DND-41 (cell line): ENCODE measurements around the gene OR5K1.

Experiments
- ATAC-seq: fragments of 200-7000 bp; cut with Tn5 transposase; 3 replicates; pipeline ENCODE4 v1.9.1; 2021; ENCODE audit warnings: low read depth; ENCODE audit not compliant: insufficient read depth
- DNase-seq: peaks from one replicate; pipeline ENCODE4 v3.0.0-alpha.2; 2020
- H2AFZ ChIP-seq: 2 replicates; pipeline ENCODE4 v1.6.0; 2012; ENCODE audit warnings: low read depth, low read length
- H3K27ac ChIP-seq: 2 replicates; pipeline ENCODE4 v1.5.1; 2012; ENCODE audit warnings: low read length, inconsistent platforms
- H3K27me3 ChIP-seq: fragments of 200-600 bp; sonication (generic); 2 replicates; pipeline ENCODE4 v1.6.0; 2012; ENCODE audit warnings: low read length, mild to moderate bottlenecking, inconsistent platforms; ENCODE audit not compliant: insufficient read depth, poor library complexity
- H3K36me3 ChIP-seq: 2 replicates; pipeline ENCODE4 v1.5.1; 2012; ENCODE audit warnings: low read length, inconsistent platforms; ENCODE audit not compliant: insufficient read depth
- H3K4me1 ChIP-seq: 2 replicates; pipeline ENCODE4 v1.5.1; 2012; ENCODE audit warnings: mild to moderate bottlenecking, low read length; ENCODE audit not compliant: insufficient read depth
- H3K4me2 ChIP-seq: 2 replicates; pipeline ENCODE4 v1.6.0; 2012; ENCODE audit warnings: mild to moderate bottlenecking, moderate library complexity, low read length, inconsistent platforms; ENCODE audit not compliant: insufficient read depth
- H3K4me3 ChIP-seq, 2 experiments: fragments of 200-600 bp in 1 of 2; shearing (Covaris generic) in 1 of 2; 2 replicates each; pipeline ENCODE4 v1.5.1; 2012 to 2016; ENCODE audit warnings: inconsistent platforms in 2 of 2, low read length in 2 of 2, mild to moderate bottlenecking in 2 of 2, low read depth in 1 of 2, moderate library complexity in 1 of 2
- H3K79me2 ChIP-seq: 2 replicates; pipeline ENCODE4 v1.6.0; 2012; ENCODE audit warnings: low read length, inconsistent platforms; ENCODE audit not compliant: insufficient read depth
- H3K9ac ChIP-seq: 2 replicates; pipeline ENCODE4 v1.6.0; 2012; ENCODE audit warnings: low read depth, mild to moderate bottlenecking, inconsistent platforms, low read length, moderate library complexity
- H3K9me3 ChIP-seq: 2 replicates; pipeline ENCODE4 v1.5.1; 2012; ENCODE audit warnings: low read length, moderate library complexity, mild to moderate bottlenecking, inconsistent platforms; ENCODE audit not compliant: insufficient read depth, severe bottlenecking
- H4K20me1 ChIP-seq: 2 replicates; pipeline ENCODE4 v1.6.0; 2012; ENCODE audit warnings: low read length; ENCODE audit not compliant: insufficient read depth
- EZH2 ChIP-seq: IDR thresholded peaks from 3 replicates; pipeline ENCODE4 v1.6.1; 2012; ENCODE audit warnings: borderline replicate concordance, low read depth, mild to moderate bottlenecking, moderate library complexity, low read length, inconsistent platforms; ENCODE audit not compliant: severe bottlenecking
- TF ChIP-seq, protein P1 (sequence below): IDR thresholded peaks from 2 replicates; pipeline ENCODE4 v1.5.1; 2012; ENCODE audit warnings: borderline replicate concordance, low read length, moderate library complexity, mild to moderate bottlenecking; ENCODE audit not compliant: poor library complexity, severe bottlenecking; ENCODE audit errors: extremely low read depth

OR5K1 gene

DNA sequence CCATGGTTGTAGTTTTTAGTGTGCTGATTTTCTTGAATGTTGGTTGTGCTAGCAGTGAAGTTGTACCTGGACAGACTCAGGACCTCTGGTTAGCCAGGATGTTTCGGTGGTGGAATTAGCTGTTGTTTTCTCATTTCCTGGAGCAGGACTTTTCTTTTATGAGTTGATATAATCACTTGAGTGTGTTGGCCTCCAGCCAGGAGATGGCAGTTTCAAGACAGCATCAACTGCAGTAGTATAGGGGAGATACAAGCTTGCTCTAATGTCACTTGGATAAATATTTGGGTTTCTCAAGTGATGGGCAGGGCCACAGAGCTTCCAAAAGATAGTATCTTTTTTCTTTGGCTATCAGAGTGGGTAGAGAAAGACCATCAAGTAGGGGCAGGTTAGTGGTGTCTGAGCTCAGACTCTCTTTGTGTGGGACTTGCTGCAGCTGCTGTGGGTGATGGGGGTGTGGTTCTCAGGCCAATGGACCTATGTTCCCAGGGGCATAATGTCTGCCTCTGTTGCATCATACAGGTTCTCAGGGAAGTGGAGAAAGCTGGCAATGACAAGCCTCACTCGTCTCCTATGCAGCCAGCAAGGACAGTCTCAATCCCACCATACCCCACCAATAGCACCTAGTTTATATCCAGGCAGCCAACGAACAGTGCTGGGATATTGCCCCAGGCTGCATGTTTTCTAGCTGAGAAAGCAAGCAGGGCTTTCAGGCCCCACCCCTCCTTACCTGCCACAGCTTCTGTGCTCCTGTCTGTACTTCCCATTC lies 19.9 kb downstream of the OR5K1 start:
- no peaks in the 10 kb centered on the region for H3K79me2 ChIP-seq
- H3K27me3 ChIP-seq: no peaks in the 10 kb centered on the region
- H3K4me1 ChIP-seq: no peaks in the 10 kb centered on the region
- H3K27ac ChIP-seq: no peak overlapping the region
- DNase-seq: no peak
- no peaks in the 10 kb centered on the region for H3K36me3 ChIP-seq
- H3K4me2 ChIP-seq: no peak overlapping the region
- no peaks in the 10 kb centered on the region for H3K9me3 ChIP-seq
- H2AFZ ChIP-seq: no peak overlapping the region
- no peaks in the 10 kb centered on the region for H4K20me1 ChIP-seq
- no peak overlapping the region for H3K9ac ChIP-seq
- TF ChIP-seq EZH2: no peak
- TF ChIP-seq, protein P1, sequence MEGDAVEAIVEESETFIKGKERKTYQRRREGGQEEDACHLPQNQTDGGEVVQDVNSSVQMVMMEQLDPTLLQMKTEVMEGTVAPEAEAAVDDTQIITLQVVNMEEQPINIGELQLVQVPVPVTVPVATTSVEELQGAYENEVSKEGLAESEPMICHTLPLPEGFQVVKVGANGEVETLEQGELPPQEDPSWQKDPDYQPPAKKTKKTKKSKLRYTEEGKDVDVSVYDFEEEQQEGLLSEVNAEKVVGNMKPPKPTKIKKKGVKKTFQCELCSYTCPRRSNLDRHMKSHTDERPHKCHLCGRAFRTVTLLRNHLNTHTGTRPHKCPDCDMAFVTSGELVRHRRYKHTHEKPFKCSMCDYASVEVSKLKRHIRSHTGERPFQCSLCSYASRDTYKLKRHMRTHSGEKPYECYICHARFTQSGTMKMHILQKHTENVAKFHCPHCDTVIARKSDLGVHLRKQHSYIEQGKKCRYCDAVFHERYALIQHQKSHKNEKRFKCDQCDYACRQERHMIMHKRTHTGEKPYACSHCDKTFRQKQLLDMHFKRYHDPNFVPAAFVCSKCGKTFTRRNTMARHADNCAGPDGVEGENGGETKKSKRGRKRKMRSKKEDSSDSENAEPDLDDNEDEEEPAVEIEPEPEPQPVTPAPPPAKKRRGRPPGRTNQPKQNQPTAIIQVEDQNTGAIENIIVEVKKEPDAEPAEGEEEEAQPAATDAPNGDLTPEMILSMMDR: no peak
- H3K4me3 ChIP-seq: no peak overlapping the region
- no peak for ATAC-seq

DNA sequence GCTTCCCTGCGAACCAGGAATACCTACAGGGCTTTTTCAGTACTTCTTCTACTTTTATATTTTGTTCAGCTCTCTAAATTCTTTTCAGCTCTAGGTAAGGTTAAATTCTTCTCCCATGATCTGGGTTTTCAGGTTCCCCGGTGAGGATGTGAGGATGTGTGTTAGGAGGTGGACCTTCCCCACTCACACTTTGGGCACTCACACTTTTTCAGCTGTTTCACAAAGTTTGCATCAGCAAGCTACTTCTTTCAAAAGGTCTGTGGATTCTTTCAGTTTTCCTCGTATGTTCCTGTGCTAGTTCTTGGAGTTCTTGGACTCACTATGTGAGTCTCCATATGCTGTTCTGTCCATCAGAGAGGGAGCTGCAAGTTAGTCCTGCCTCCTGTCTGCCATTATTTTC lies 20.6 kb downstream of the OR5K1 start:
- H4K20me1 ChIP-seq: no peaks in the 10 kb centered on the region
- no peak for TF ChIP-seq EZH2
- TF ChIP-seq, protein P1: no peak
- H3K36me3 ChIP-seq: no peaks in the 10 kb centered on the region
- H3K4me1 ChIP-seq: no peaks in the 10 kb centered on the region
- no peak for DNase-seq
- no peak for ATAC-seq
- H2AFZ ChIP-seq: no peak overlapping the region
- no peak overlapping the region for H3K4me3 ChIP-seq
- no peaks in the 10 kb centered on the region for H3K79me2 ChIP-seq
- H3K27ac ChIP-seq: no peak overlapping the region
- no peaks in the 10 kb centered on the region for H3K9me3 ChIP-seq
- H3K4me2 ChIP-seq: no peak overlapping the region
- H3K27me3 ChIP-seq: no peaks in the 10 kb centered on the region
- H3K9ac ChIP-seq: no peak overlapping the region

DNA sequence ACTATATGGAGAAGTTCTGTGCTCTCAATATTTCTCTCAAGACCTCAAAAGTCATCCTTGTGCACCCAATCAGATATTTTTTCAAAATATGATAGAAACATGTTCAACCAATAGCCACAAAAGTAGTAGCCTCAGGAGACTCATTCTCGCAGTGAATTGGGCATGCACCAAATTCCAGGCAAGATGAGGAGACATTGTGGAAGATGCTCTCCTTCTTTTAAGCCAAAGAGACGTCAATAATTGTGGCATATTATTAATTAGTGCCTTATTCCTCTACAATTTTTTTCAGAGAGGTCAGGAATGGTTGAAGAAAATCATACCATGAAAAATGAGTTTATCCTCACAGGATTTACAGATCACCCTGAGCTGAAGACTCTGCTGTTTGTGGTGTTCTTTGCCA lies 34.4 kb downstream of the OR5K1 start, which contains the start of gene OR5K2:
Gene OR5K2 (plus strand): TSS at position 301 of the 400 bp plus-strand sequence. CDS start 0 bp downstream, at position 301.
- Histone ChIP-seq H3K9me3 (no peaks in the 10 kb centered on the region), H3K9ac (no peak within 1 kb of the TSS), H3K27me3 (no peaks in the 10 kb centered on the region), H3K36me3 (no peaks in the 10 kb centered on the region), H3K4me3 (no peak within 1 kb of the TSS), H3K27ac (no peak within 1 kb of the TSS), H3K4me1 (no peaks in the 10 kb centered on the region), H3K79me2 (no peaks in the 10 kb centered on the region), H3K4me2 (no peak within 1 kb of the TSS), H4K20me1 (no peaks in the 10 kb centered on the region), H2AFZ (no peak within 1 kb of the TSS)
- ATAC-seq (no peak), DNase-seq (no peak)
- TF ChIP-seq, protein P1: no peak
- no peak for TF ChIP-seq EZH2

DNA sequence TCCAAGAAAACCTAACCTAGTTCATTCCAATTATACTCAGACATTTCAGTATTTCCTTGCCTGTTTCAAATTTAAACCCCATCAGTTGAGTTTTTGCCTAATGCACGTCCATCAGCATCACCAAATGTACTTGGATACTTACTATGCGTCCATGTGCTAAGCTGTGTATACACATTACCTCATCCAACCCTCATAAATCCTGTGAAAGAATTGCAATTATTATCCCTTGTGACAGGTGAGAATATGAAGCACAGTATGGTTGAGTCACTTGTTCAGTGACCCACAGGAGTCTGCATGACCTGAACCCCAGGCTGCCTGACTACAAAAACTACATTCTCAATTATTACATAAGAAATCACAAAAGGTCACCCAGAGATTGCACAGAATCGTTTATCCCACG lies 37.0 kb downstream of the OR5K1 start:
- H3K9me3 ChIP-seq: no peaks in the 10 kb centered on the region
- no peak overlapping the region for H3K27ac ChIP-seq
- H3K9ac ChIP-seq: no peak overlapping the region
- ATAC-seq (no peak), DNase-seq (no peak)
- no peaks in the 10 kb centered on the region for H3K27me3 ChIP-seq
- H3K36me3 ChIP-seq: no peaks in the 10 kb centered on the region
- no peaks in the 10 kb centered on the region for H3K79me2 ChIP-seq
- no peaks in the 10 kb centered on the region for H4K20me1 ChIP-seq
- H3K4me2 ChIP-seq: no peak overlapping the region
- no peak overlapping the region for H2AFZ ChIP-seq
- H3K4me3 ChIP-seq: no peak overlapping the region
- TF ChIP-seq, protein P1: no peak
- TF ChIP-seq EZH2: no peak
- H3K4me1 ChIP-seq: no peaks in the 10 kb centered on the region
